PC-9 (cell line): ENCODE data around the gene PXDN. TPM values are rescaled to one million over a fixed set of nuclear protein-coding genes. Genes with fewer than 3 reads are reported as not detected.

ENCODE experiments used
- BruUV-seq: library from RNA; stranded (reverse); fragments of 400-500 nt; replicated peaks from 2 replicates; lab custom pipeline; 2021; lab: Mats Ljungman, UMichigan
- CTCF ChIA-PET: fragments of 300-600 bp; sonication (Branson Sonifier 250); formaldehyde crosslinking; loops from one replicate; lab custom pipeline; 2022; ENCODE audit warnings: antibody characterized with exemption; lab: Charles Lee
- POLR2A ChIA-PET: fragments of 300-600 bp; sonication (Branson Sonifier 250); formaldehyde crosslinking; loops from one replicate; lab custom pipeline; 2022; ENCODE audit warnings: antibody characterized with exemption; ENCODE audit not compliant: unreplicated experiment; lab: Charles Lee
- DNase-seq, 2 experiments: peaks; one replicate each; pipeline versions ENCODE4 v3.0.0 to v3.0.0-alpha.2; 2015 to 2022; ENCODE audit warnings: mixed read lengths in 1 of 2
- H2AFZ ChIP-seq: fragments of 200-600 bp; sonication (generic); 2 replicates; pipeline ENCODE4 v1.8.1; 2017; ENCODE audit warnings: antibody characterized with exemption
- H3F3A ChIP-seq: fragments of 200-600 bp; sonication (generic); 2 replicates; pipeline ENCODE4 v1.8.1; 2017; ENCODE audit warnings: antibody characterized with exemption, mild to moderate bottlenecking, low read depth; ENCODE audit not compliant: insufficient read depth
- H3K27ac ChIP-seq: fragments of 200-600 bp; sonication (generic); 2 replicates; pipeline ENCODE4 v1.6.1; 2016; ENCODE audit warnings: mixed run types
- H3K27me3 ChIP-seq: fragments of 200-600 bp; sonication (generic); 2 replicates; pipeline ENCODE4 v1.6.1; 2016; ENCODE audit warnings: low read depth, mixed run types; ENCODE audit not compliant: insufficient read depth
- H3K36me3 ChIP-seq: fragments of 200-600 bp; sonication (generic); 2 replicates; pipeline ENCODE4 v1.6.1; 2016; ENCODE audit warnings: low read depth, mixed run types
- H3K4me1 ChIP-seq: fragments of 200-600 bp; sonication (generic); replicated peaks from 2 replicates; pipeline ENCODE4 v1.6.1; 2016; ENCODE audit warnings: mixed run types; ENCODE audit not compliant: insufficient read depth
- H3K4me2 ChIP-seq: fragments of 200-600 bp; sonication (generic); 2 replicates; pipeline ENCODE4 v1.6.1; 2017; ENCODE audit warnings: mixed run types
- H3K4me3 ChIP-seq: fragments of 200-600 bp; sonication (generic); 2 replicates; pipeline ENCODE4 v1.6.1; 2016; ENCODE audit warnings: mixed run types
- H3K79me2 ChIP-seq: fragments of 200-600 bp; sonication (generic); 2 replicates; pipeline ENCODE4 v1.6.1; 2017; ENCODE audit warnings: low read depth, mixed run types
- H3K9me2 ChIP-seq: fragments of 200-600 bp; sonication (generic); 2 replicates; pipeline ENCODE4 v1.8.1; 2017; ENCODE audit warnings: mild to moderate bottlenecking; ENCODE audit not compliant: insufficient read depth
- H3K9me3 ChIP-seq: fragments of 200-600 bp; sonication (generic); 2 replicates; pipeline ENCODE4 v1.8.1; 2016; ENCODE audit warnings: low read depth; ENCODE audit not compliant: insufficient read depth
- H4K20me1 ChIP-seq: fragments of 200-600 bp; sonication (generic); 2 replicates; pipeline ENCODE4 v1.8.1; 2017; ENCODE audit not compliant: insufficient read depth
- CTCF ChIP-seq: fragments of 200-600 bp; sonication (generic); conservative IDR thresholded peaks from 2 replicates; pipeline ENCODE4 v1.6.1; 2017; ENCODE audit warnings: mixed run types, antibody characterized with exemption, mild to moderate bottlenecking, moderate library complexity
- EZH2 ChIP-seq: fragments of 200-600 bp; sonication (generic); IDR thresholded peaks from 2 replicates; pipeline ENCODE4 v1.8.0; 2017; ENCODE audit warnings: antibody characterized with exemption, low read depth
- intact Hi-C: fragments of 100-400 bp; cut with micrococcal nuclease; formaldehyde crosslinking; loops from one replicate; pipeline ENCODE4 v1.10.0; 2022; ENCODE audit not compliant: unreplicated experiment
- total RNA-seq: library from RNA; stranded (reverse); gene quantifications from 2 replicates; pipeline ENCODE4 v1.2.3, GENCODE V29; 2021

Gene PXDN
- total RNA-seq, 1 experiment from 2014 or later, result 91.1 TPM

GRCh38 chr2:1607971-1608688 is 136.2 kb downstream of the PXDN start:
- no peaks in the 10 kb centered on the region for H3K4me1 ChIP-seq
- H3K4me2 ChIP-seq, result no peak overlapping the region
- no peak for DNase-seq
- H3K4me3 ChIP-seq, result no peak overlapping the region
- no peak overlapping the region for H3K27ac ChIP-seq
- H3K79me2 ChIP-seq, result no peaks in the 10 kb centered on the region
- no peaks in the 10 kb centered on the region for H3K36me3 ChIP-seq
- H3K9me2 ChIP-seq, result no peaks in the 10 kb centered on the region
- ChIA-PET POLR2A (no interaction called here), CTCF (no interaction called here)
- H3K27me3 ChIP-seq, result peaks cover 22% of the 10 kb centered on the region; the same call in 1 of the 2 replicates
- H3K9me3 ChIP-seq, result no peaks in the 10 kb centered on the region
- H3F3A ChIP-seq, result peaks cover 8% of the 10 kb centered on the region; the same call in 1 of the 2 replicates
- intact Hi-C loops, result no loop called here
- TF ChIP-seq CTCF, result no peak
- TF ChIP-seq EZH2, result no peak
- BruUV-seq, result no TSS peak
- no peak overlapping the region for H2AFZ ChIP-seq
- H4K20me1 ChIP-seq, result no peaks in the 10 kb centered on the region

- H3K4me3 ChIP-seq, result no peak overlapping the region
- no peaks in the 10 kb centered on the region for H3K36me3 ChIP-seq
- no TSS peak for BruUV-seq
- H3K9me3 ChIP-seq, result no peaks in the 10 kb centered on the region
- H2AFZ ChIP-seq, result no peak overlapping the region
- TF ChIP-seq EZH2 (no peak), CTCF (no peak)
- H3K4me1 ChIP-seq, result peaks cover 1% of the 10 kb centered on the region
- peaks cover 8% of the 10 kb centered on the region; the same call in 1 of the 2 replicates for H3F3A ChIP-seq
- CTCF ChIA-PET, result no interaction called here
- DNase-seq, result no peak
- H3K27ac ChIP-seq, result no peak overlapping the region
- no peaks in the 10 kb centered on the region for H3K79me2 ChIP-seq
- no peak overlapping the region for H3K4me2 ChIP-seq
- H4K20me1 ChIP-seq, result no peaks in the 10 kb centered on the region
- intact Hi-C loops, result no loop called here
- POLR2A ChIA-PET, result no interaction called here
- no peaks in the 10 kb centered on the region for H3K9me2 ChIP-seq
- H3K27me3 ChIP-seq, result peaks cover 22% of the 10 kb centered on the region; the same call in 1 of the 2 replicates
These were observed 136.9 kb downstream of the PXDN start for GRCh38 chr2:1607236-1607920.

GRCh38 chr2:1606421-1607235 is 137.7 kb downstream of the PXDN start:
- H3F3A ChIP-seq, result peaks cover 9% of the 10 kb centered on the region; the same call in 1 of the 2 replicates
- ChIA-PET POLR2A (no interaction called here), CTCF (no interaction called here)
- TF ChIP-seq CTCF, result no peak
- no peak for TF ChIP-seq EZH2
- no peaks in the 10 kb centered on the region for H3K9me3 ChIP-seq
- no peaks in the 10 kb centered on the region for H3K79me2 ChIP-seq
- H3K36me3 ChIP-seq, result no peaks in the 10 kb centered on the region
- H3K4me2 ChIP-seq, result no peak overlapping the region
- H4K20me1 ChIP-seq, result no peaks in the 10 kb centered on the region
- H2AFZ ChIP-seq, result no peak overlapping the region
- peaks cover 9% of the 10 kb centered on the region for H3K4me1 ChIP-seq
- DNase-seq, result no peak
- H3K4me3 ChIP-seq, result no peak overlapping the region
- H3K9me2 ChIP-seq, result no peaks in the 10 kb centered on the region
- no TSS peak for BruUV-seq
- H3K27me3 ChIP-seq, result peaks cover 24% of the 10 kb centered on the region; the same call in 1 of the 2 replicates
- intact Hi-C loops, result no loop called here
- H3K27ac ChIP-seq, result no peak overlapping the region
